GM19351 (cell line): Measurements from ENCODE around the gene VAMP1.
"Not testable (repeated sequence)": the region's sequence is repeated elsewhere in the genome, so short reads cannot be mapped to it uniquely, and the experiment has no call there.

Experiments
- ATAC-seq: cut with Tn5 transposase; IDR thresholded peaks from one replicate; pipeline ENCODE4 v1.9.1; 2021; ENCODE audit warnings: mild to moderate bottlenecking, moderate library complexity; ENCODE audit not compliant: unreplicated experiment

VAMP1 gene

DNA sequence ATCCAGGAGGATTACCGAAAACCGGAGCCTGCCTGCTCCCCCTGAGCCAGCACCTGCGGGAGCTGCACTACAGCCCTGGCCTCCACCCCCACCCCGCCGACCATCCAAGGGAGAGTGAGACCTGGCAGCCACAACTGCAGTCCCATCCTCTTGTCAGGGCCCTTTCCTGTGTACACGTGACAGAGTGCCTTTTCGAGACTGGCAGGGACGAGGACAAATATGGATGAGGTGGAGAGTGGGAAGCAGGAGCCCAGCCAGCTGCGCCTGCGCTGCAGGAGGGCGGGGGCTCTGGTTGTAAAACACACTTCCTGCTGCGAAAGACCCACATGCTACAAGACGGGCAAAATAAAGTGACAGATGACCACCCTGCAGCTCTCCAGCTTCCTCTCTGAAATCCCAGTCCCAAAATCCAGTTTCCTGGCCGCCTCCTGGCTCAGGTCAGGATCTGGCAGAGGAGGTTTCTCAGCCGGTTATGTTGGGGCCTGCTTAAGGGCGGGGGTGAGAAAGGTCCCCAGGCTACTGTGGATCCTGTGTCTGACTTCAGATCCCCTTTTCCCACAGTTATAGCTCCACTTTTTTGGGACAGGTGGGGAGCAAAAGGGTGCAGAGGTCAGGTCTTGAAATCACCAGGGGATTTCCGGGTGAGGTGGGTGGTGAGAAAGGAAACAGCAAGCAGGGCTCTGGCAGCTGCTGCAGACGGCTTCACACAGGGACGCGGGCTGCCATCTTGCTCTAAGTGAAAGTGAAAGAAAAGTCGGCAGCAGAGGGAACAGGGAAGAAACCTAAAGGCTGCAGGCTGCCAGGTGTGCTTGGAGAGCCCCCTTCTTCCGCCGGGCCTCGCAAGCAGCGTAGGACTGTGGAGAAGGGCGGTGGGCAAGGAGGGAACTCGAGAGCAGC is 18.9 kb downstream of the VAMP1 start, which contains the start of gene TAPBPL:
Gene TAPBPL, plus strand, starts transcription at position 695 of the 897 bp plus-strand sequence. CDS start 207 bp downstream, outside the sequence.
- peak; percentile 69 for ATAC-seq

DNA sequence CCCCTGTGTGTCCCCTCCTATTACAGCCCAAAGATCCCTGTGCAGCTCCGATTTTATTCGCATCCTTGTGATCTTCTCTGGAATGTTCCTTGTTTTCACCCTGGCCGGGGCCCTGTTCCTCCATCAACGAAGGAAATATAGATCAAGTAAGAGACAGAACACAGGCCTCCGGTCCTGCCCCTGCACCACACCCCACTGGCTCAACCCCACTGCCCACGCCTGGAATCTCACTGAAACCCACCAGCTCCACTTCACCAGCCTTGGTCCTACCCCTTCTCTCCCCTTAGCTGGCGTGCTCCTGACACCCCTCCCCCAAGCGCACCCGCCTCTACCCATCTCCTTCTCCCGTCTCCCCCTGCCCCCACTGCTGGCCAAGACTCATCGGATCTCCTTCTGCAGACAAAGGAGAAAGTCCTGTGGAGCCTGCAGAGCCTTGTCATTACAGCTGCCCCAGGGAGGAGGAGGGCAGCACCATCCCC is 19.6 kb downstream of the VAMP1 start:
- no peak for ATAC-seq

DNA sequence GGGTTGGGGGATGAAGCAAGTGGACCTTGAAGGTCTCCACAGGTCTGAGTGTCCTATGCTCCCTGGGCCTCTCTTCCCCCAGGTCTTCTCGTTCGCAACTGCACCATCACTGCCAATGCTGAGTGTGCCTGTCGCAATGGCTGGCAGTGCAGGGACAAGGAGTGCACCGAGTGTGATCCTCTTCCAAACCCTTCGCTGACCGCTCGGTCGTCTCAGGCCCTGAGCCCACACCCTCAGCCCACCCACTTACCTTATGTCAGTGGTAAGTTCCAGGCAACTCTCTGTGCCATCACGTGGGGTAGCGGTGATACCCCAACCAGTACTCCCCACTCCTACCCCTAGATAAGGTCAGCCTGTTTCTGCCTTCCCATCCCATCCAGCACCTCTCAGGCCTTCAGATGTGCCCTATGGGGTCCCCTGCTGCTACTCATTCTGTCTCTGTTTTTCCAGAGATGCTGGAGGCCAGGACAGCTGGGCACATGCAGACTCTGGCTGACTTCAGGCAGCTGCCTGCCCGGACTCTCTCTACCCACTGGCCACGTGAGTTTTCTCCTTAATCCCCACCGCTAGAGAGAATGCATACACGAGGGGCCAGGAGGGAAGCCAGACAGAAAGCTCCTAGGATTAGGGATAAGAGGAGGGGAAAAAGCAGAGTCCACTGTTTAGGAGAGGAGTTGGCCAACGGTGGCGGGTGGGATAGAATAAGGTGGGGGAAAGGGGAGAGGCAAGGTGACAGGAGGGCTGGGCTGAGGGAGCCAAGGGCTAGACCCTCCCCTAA is 20.2 kb downstream of the VAMP1 start:
- no peak for ATAC-seq

DNA sequence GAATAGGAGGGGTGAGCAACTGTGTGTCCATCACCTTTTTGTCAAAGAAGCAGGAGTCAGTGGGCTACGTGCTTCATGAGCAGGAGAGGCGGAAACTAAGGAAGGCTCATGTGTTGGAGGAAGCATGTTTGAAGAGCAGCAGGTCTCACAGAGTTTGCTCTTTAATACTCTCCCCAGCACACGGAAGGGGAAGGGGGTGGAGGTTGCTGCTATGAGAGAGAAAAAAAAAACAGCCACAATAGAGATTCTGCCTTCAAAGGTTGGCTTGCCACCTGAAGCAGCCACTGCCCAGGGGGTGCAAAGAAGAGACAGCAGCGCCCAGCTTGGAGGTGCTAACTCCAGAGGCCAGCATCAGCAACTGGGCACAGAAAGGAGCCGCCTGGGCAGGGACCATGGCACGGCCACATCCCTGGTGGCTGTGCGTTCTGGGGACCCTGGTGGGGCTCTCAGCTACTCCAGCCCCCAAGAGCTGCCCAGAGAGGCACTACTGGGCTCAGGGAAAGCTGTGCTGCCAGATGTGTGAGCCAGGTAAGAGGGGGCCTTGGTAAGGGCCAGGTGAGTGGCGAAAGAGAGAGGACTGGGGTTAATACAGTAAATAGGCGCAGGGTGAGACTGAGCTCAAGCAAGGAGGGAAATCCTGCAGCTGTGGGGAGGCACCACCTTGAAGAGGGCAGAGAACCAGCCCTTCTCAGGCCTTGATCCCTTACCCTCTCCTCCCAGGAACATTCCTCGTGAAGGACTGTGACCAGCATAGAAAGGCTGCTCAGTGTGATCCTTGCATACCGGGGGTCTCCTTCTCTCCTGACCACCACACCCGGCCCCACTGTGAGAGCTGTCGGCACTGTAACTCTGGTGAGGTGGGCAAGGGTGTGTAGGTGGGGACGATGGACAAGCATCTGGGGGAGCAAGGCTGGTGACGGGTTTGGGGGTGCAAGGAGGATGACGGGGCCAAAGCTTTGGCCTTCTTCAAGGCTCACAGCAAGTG is 25.5 kb downstream of the VAMP1 start, which contains the start of gene CD27:
Gene CD27, plus strand, starts transcription at position 252 of the 985 bp plus-strand sequence. Its CDS starts 141 bp downstream, at position 393.
- ATAC-seq = no peak

DNA sequence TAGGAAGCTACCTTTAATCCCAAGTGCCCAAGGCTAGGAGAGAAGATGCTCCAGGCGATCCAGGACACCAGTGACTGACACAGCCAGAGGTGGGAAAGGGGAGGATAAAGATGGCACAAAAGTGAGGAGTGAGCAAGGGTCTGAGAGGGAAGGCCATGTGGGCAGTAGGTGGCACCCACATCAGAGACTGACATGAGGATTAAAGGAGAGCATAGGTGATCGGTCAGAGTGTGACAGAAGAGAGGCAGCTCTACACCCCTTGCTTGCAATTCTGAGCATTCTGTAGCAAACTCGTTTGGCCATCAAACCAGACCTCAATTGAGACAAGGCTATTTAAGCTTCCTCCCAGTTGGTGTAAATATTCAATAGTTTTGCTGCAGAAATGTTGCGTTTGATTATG is 26.4 kb downstream of the VAMP1 start:
- ATAC-seq = no peak

DNA sequence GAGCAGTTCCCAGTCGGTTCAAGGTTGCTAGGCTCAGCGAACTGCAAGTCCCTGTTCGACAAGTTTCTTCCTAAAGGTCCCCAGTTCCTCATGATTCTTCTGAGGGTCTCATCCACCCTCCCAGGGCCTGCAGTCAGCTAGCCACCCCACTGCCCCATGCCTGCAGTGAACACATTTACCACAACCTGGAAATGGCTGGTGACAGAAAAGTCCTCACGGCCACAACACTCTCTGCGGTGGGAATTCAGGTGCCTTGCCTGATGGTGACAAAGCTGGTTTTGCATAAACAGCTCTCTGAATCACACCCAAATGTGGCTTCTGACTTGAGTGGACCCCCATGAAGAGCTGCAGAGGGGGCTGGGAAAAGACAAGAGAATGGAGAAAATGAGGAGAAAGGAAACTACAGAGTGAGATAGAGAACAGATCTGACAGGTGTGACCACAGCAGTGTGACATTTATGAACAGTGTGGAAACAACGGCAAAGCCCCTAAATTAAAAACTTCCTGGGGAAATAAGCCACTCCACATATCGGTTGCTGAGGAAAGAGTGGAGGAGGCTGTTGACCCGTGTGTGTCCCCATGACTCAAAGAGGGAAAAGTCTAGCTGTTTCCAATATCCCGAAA is 27.0 kb downstream of the VAMP1 start:
- ATAC-seq = no peak

DNA sequence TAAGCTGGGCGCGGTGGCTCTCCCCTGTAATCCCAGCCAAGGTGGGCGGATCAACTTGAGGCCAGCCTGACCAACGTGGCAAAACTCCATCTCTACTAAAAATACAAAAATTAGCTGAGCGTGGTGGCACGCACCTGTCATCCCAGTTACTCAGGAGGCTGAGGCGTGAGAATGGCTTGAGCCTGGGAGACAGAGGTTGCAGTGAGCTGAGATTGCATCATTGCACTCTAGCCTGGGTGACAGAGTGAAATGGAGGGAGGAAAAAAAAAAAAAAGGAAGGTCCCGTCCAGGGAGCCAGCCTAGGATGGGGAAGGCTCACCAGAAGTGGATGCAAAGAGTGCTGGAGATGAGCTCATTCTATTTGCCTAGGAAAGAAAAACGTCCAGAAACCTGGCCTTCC is 27.6 kb downstream of the VAMP1 start:
- ATAC-seq = no peak

DNA sequence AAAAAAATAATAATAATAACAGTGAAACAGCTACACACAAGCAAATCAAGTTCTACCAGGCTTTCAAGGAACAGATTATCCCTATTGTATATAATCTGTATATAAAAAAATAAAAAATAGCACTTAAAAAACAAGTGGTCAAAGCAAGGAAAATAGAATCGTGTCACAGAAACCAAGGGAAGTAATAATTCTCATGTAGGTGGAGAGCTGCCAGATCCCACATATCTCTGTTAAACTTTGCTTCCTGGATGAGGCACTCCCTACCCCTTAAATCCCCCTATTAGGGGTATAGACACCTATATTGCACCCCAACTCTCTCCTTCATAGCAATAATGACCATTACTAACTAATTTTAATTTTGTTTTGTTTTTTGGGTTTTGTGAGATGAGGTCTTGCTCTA is 30.1 kb downstream of the VAMP1 start:
- no peak for ATAC-seq

DNA sequence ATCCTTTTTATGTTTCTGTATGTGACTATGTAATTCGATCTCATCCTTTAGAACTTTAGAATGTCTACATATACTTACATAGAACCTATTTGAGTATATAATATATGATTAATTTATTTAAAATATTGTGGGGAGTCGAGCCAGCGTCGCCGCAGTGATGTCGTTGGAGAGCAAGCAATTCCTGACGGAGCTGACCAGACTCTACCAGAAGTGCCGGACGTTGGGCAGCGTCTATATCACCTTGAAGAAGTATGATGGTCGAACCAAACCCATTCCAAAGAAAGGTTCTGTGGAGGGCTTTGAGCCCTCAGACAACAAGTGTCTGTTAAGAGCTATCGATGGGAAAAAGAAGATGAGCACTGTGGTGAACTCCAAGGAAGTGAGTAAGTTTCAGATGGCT is 32.1 kb downstream of the VAMP1 start:
- no peak for ATAC-seq

DNA sequence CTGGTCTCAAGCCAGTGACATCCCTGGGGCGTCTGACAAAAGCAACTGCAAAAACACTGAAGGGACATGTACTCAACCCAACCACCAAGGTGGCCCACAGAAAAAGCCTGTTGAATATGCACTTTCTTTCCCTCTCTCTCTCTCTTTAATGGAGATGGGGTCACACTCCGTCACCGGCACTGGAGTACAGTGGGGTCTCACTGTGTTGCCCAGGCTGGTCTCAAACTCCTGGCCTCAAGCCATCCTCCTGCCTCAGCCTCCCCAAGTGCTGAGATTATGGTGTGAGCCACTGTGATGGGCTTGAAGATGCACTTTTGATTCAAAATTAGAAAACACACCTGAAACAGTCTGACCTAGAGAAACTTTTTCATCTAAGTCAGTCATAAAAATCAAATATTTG is 32.9 kb downstream of the VAMP1 start:
- ATAC-seq = no peak

DNA sequence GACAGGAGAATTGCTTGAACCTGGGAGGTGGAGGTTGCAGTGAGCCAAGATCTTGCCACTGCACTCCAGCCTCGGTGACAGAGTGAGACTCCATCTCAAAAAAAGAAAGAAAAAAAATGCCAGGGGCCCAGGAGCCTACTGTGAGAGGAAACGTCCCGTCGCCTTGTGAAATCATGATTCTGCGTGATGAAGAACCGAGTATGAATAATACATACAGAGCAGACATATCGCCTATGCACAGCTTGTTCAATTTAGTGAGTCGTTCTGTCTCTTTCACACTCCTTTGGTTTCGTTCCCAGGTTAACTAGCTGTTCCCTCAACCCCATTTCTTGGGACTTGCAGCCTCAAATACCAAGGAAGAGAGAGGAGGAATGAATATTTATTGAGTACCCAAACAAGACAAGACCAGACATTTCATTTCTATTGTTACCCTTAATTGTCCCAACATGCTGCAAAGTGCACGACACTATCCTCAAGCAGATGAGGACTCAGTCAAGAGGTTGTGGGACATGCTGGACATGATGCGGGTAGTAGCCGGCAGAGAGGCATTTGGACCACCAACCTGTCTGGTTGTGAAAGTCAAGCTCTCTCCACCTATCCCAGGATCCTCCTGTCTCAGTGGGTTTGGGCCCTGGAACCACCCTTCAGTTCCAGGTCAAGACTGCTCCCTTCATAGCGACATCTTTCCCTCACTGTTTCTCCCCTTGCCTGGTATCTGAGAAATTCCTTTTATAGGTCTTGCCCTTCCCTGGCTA is 34.3 kb downstream of the VAMP1 start:
- no peak for ATAC-seq

DNA sequence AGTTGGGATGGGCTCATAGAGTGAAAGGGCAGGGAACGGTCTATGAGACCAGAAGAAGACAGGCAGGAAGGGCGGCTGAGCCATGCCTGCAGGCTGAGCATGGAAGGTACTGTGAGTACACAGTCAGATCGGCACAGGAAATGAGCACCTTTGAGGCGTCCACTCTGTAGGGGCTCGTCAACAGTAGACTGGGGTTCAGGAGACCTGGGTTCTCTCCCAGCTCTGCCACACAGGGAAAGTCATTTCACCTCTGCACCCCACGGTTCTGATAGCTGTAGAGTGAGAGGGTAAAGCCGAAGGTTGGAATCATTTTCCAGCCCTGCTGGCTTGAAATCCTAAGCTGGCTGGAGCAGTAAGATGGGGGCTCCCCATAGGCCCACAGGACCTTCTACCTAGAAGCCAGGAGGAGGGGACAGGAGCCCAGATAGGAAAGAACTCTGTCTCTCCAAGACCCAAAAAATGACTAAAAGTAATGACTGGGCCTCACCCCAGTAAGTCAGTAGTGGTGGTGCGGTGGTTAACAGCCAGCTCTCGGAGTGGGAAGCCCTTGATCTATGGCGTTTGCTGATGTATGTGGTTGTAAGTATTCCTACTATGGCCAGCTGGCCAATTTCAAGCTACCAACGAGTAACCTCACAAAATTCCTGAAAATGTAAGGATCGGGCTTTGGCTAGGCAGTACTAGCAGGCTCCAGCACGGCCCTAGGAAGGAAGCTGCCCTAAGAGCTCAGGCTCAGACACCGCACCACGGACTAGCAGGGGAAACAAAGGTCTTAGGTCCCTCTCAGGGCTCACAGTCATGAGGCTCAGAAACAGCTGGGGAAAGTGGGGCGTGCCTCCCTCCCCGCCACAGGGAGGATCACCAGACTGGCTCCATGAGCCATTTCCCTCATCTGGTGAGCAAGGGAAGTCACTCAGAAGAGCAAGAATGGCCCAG is 36.0 kb downstream of the VAMP1 start:
- ATAC-seq = no peak

DNA sequence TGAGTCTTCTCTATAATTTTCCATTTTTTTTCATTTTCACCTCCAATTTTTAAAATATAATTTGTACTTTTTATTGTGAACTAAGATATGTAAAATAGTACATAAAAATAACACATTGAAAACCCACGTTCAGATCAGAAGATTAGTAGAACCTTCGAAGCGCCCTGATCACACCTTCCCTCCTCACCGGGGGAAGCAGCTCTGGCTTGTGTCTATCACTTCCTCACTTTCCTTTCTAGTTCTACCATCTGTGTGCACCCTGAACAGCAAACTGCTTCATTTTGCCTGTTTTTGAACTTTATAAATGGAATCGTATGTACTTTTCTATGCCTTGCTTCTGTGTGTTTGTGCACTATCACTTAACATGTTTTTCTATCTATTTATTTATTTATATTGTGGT is 37.5 kb downstream of the VAMP1 start:
- ATAC-seq = no peak

DNA sequence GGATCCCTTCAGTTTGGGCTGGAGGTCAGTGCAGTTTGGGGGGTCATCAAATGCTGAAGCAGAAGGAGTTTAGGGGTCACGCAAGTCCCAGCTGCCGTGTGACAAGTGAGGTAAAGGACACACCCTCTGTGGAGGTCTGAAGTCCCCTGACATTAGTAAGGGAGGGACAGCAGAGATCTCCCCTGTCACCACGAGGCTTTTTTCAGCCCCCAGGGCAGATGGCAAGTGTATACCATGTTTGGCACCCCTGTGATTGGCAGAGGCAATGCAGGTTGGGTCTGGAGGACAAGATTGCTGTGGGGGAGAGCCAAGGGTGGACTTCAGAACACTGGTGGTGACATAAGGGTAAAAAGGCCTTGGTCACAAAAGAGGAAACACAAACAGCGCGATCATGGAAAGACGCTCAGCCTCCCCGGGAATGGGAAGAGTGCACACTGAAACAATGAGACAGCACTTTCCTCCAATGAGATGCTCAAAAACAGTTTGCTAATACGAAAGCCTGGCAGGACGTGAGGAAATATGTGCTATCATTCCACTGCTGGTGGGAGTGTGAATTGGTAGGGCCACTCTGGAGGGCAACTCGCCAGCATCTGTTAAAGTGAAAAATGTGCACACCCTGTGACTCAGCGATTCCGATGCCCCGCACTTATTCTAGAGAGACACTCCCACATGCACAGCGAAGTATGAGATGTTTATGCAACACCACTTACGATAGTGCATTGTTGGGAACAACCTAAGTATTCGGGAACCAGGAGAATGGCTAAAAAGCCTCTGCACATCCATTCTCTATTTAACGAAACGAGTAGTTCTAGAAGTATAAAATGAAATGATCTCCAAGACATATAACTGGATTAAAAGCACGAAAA is 40.1 kb downstream of the VAMP1 start:
- no peak for ATAC-seq

DNA sequence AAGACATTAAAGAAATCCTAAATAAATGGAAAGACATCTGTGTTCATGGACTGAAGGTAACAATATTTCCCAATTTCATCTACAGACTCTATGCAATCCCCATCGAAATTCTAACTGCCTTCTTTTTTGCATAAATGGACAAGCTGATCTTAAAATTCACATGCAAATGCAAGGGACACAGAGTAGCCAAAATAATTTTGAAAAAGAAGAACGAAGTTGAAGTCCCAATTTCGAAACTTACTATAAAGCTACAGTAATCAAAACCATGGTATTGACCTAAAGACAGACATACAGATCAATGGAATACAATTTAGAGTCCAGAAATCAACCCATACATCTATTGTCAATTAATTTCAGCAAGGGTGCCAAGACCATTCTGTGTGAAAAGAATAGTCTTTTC is 42.2 kb downstream of the VAMP1 start:
- ATAC-seq = no peak

DNA sequence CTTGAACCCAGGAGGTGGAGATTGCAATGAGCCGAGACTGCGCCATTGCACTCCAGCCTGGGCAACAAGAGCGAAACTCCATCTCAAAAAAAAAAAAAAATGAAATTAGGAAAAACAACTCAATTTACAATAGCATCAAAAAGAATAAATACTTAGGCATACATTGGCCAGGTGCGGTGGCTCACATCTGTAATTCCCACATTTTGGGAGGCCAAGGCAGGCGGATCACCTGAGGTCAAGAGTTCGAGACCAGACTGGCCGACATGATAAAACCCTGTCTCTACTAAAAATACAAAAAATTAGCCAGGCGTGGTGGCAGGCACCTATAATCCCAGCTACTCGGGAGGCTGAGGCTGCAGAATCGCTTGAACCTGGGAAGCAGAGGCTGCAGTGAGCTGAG is 42.7 kb downstream of the VAMP1 start:
- not testable (repeated sequence) for ATAC-seq
